PC-3 (cell line): ENCODE data around the gene SARDH. TPM values are rescaled to one million over a fixed set of nuclear protein-coding genes. Genes with fewer than 3 reads are reported as not detected.

Experiments used
- ATAC-seq: fragments of 200-7000 bp; cut with Tn5 transposase; 2 replicates; pipeline ENCODE4 v1.9.1; 2020; ENCODE audit warnings: mild to moderate bottlenecking, moderate library complexity
- BruUV-seq: library from RNA; stranded (reverse); fragments of 400-500 nt; replicated peaks from 2 replicates; lab custom pipeline; 2021; lab: Mats Ljungman, UMichigan
- CTCF ChIA-PET: fragments of 300-600 bp; sonication (Branson Sonifier 250); formaldehyde crosslinking; loops from one replicate; lab custom pipeline; 2022; ENCODE audit warnings: antibody characterized with exemption; lab: Charles Lee
- POLR2A ChIA-PET: fragments of 300-600 bp; sonication (Branson Sonifier 250); formaldehyde crosslinking; loops from one replicate; lab custom pipeline; 2022; ENCODE audit warnings: antibody characterized with exemption; ENCODE audit not compliant: unreplicated experiment; lab: Charles Lee
- DNase-seq: peaks from one replicate; pipeline ENCODE4 v3.0.0-alpha.2; 2015
- H2AFZ ChIP-seq: fragments of 300-600 bp; sonication (generic); 2 replicates; pipeline ENCODE4 v1.6.0; 2016; ENCODE audit warnings: antibody characterized with exemption, low read length
- H3F3A ChIP-seq: fragments of 300-600 bp; sonication (generic); one replicate; pipeline ENCODE4 v1.6.0; 2017; ENCODE audit warnings: antibody characterized with exemption, low read length, control low read depth, mild to moderate bottlenecking; ENCODE audit not compliant: unreplicated experiment
- H3K27ac ChIP-seq: fragments of 300-600 bp; sonication (generic); 2 replicates; pipeline ENCODE4 v1.5.1; 2016; ENCODE audit warnings: mild to moderate bottlenecking, low read length
- H3K27me3 ChIP-seq: fragments of 300-600 bp; sonication (generic); 2 replicates; pipeline ENCODE4 v1.6.1; 2016; ENCODE audit warnings: low read length, mixed read lengths
- H3K36me3 ChIP-seq: fragments of 300-600 bp; sonication (generic); 2 replicates; pipeline ENCODE4 v1.6.1; 2016; ENCODE audit warnings: low read depth, mixed run types, low read length, mixed read lengths
- H3K4me1 ChIP-seq: fragments of 300-600 bp; sonication (generic); 2 replicates; pipeline ENCODE4 v1.5.1; 2016; ENCODE audit warnings: low read length; ENCODE audit not compliant: insufficient read depth
- H3K4me2 ChIP-seq: fragments of 300-600 bp; sonication (generic); 2 replicates; pipeline ENCODE4 v1.6.0; 2016; ENCODE audit warnings: low read length
- H3K4me3 ChIP-seq: fragments of 300-600 bp; sonication (generic); 2 replicates; pipeline ENCODE4 v1.5.1; 2016; ENCODE audit warnings: mild to moderate bottlenecking, low read length, mixed read lengths
- H3K79me2 ChIP-seq: fragments of 300-600 bp; sonication (generic); 2 replicates; pipeline ENCODE4 v1.6.1; 2017; ENCODE audit warnings: low read length, mixed read lengths
- H3K9ac ChIP-seq: fragments of 300-600 bp; sonication (generic); 2 replicates; pipeline ENCODE4 v1.6.0; 2016; ENCODE audit warnings: mild to moderate bottlenecking, low read length
- H3K9me2 ChIP-seq: fragments of 300-600 bp; sonication (generic); replicated peaks from 2 replicates; pipeline ENCODE4 v1.6.1; 2016; ENCODE audit warnings: mixed run types, low read length, mixed read lengths
- H3K9me3 ChIP-seq: fragments of 300-600 bp; sonication (generic); 2 replicates; pipeline ENCODE4 v1.6.1; 2016; ENCODE audit warnings: low read length, mixed read lengths
- H4K20me1 ChIP-seq: fragments of 300-600 bp; sonication (generic); 2 replicates; pipeline ENCODE4 v1.6.1; 2016; ENCODE audit warnings: low read length, mixed read lengths
- EZH2 ChIP-seq: fragments of 300-600 bp; sonication (generic); IDR thresholded peaks from one replicate; pipeline ENCODE4 v1.6.1; 2017; ENCODE audit warnings: antibody characterized with exemption, mild to moderate bottlenecking, low read length; ENCODE audit not compliant: unreplicated experiment
- EZH2phosphoT487 ChIP-seq: fragments of 300-600 bp; sonication (generic); IDR thresholded peaks from 2 replicates; pipeline ENCODE4 v1.6.1; 2018; ENCODE audit warnings: mild to moderate bottlenecking, antibody characterized with exemption, low read length, borderline replicate concordance
- intact Hi-C: fragments of 100-400 bp; cut with micrococcal nuclease; formaldehyde crosslinking; loops from 2 replicates; pipeline ENCODE4 v1.9.0; 2023
- total RNA-seq: library from RNA; depleted of rRNA; stranded (reverse); fragments of >200 nt; gene quantifications from 2 replicates; pipeline ENCODE4 v1.2.3, GENCODE V29; 2014
- TF ChIP-seq, protein P1 (sequence below): fragments of 300-600 bp; sonication (generic); conservative IDR thresholded peaks from 2 replicates; pipeline ENCODE4 v1.5.1; 2017; ENCODE audit warnings: antibody characterized with exemption, low read depth, mild to moderate bottlenecking, low read length

Gene SARDH
- total RNA-seq, 1 experiment from 2014 or later: 3.4 TPM

GRCh38 chr9:133704711-133705181 is 33.4 kb downstream of the SARDH start:
- no peak for TF ChIP-seq EZH2
- TF ChIP-seq, protein P1, sequence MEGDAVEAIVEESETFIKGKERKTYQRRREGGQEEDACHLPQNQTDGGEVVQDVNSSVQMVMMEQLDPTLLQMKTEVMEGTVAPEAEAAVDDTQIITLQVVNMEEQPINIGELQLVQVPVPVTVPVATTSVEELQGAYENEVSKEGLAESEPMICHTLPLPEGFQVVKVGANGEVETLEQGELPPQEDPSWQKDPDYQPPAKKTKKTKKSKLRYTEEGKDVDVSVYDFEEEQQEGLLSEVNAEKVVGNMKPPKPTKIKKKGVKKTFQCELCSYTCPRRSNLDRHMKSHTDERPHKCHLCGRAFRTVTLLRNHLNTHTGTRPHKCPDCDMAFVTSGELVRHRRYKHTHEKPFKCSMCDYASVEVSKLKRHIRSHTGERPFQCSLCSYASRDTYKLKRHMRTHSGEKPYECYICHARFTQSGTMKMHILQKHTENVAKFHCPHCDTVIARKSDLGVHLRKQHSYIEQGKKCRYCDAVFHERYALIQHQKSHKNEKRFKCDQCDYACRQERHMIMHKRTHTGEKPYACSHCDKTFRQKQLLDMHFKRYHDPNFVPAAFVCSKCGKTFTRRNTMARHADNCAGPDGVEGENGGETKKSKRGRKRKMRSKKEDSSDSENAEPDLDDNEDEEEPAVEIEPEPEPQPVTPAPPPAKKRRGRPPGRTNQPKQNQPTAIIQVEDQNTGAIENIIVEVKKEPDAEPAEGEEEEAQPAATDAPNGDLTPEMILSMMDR: no peak
- no peak for TF ChIP-seq EZH2phosphoT487
- no peak overlapping the region for H3K27ac ChIP-seq
- no TSS peak for BruUV-seq
- no peaks in the 10 kb centered on the region for H4K20me1 ChIP-seq
- H3K27me3 ChIP-seq: no peaks in the 10 kb centered on the region
- H3K79me2 ChIP-seq: no peaks in the 10 kb centered on the region
- no peak overlapping the region for H3K4me2 ChIP-seq
- no peak for ATAC-seq
- H3K4me3 ChIP-seq: no peak overlapping the region
- POLR2A ChIA-PET: no interaction called here
- no peaks in the 10 kb centered on the region for H3F3A ChIP-seq
- H3K9me2 ChIP-seq: no peaks in the 10 kb centered on the region
- no peaks in the 10 kb centered on the region for H3K4me1 ChIP-seq
- no peaks in the 10 kb centered on the region for H3K36me3 ChIP-seq
- intact Hi-C loops: no loop called here
- DNase-seq: no peak
- CTCF ChIA-PET: no interaction called here
- no peak overlapping the region for H3K9ac ChIP-seq
- H3K9me3 ChIP-seq: no peaks in the 10 kb centered on the region
- H2AFZ ChIP-seq: no peak overlapping the region

- no TSS peak for BruUV-seq
- Histone ChIP-seq H3K4me1 (no peaks in the 10 kb centered on the region), H3F3A (no peaks in the 10 kb centered on the region), H3K9me2 (no peaks in the 10 kb centered on the region), H3K4me3 (no peak overlapping the region), H3K36me3 (no peaks in the 10 kb centered on the region), H3K27me3 (no peaks in the 10 kb centered on the region), H3K4me2 (no peak overlapping the region), H3K27ac (no peak overlapping the region), H3K79me2 (no peaks in the 10 kb centered on the region), H3K9me3 (no peaks in the 10 kb centered on the region), H4K20me1 (no peaks in the 10 kb centered on the region), H2AFZ (no peak overlapping the region), H3K9ac (no peak overlapping the region)
- POLR2A ChIA-PET: no interaction called here
- no peak for TF ChIP-seq EZH2phosphoT487
- TF ChIP-seq, protein P1: no peak
- TF ChIP-seq EZH2: no peak
- DNase-seq (no peak), ATAC-seq (no peak)
- intact Hi-C loops: no loop called here
- CTCF ChIA-PET: no interaction called here
Observed at GRCh38 chr9:133703591-133704399, 34.4 kb downstream of the SARDH start.
